Adrenal gland (tissue), 12 donors: ENCODE measurements around the gene COL19A1. TPM values are rescaled to one million over a fixed set of nuclear protein-coding genes. Genes with fewer than 3 reads are reported as not detected.

Experiments
- DNase-seq, 7 donors: peaks; one replicate each; pipeline ENCODE4 v3.0.0-alpha.2; 2019 to 2020
- H3K27ac ChIP-seq, 5 donors: fragments of 200-600 bp; sonication (generic) in 4 of 5; 1 replicate in 3 of 5; 2 replicates in 2 of 5; pipeline versions ENCODE4 v1.5.1 to v1.8.0; 2016 to 2020; ENCODE audit warnings: mild to moderate bottlenecking in 1 of 5
- H3K27me3 ChIP-seq: fragments of 200-600 bp; 2 replicates; pipeline ENCODE4 v1.8.0; 2021
- H3K36me3 ChIP-seq, 2 donors: fragments of 200-600 bp; replicated peaks in 1 of 2; 1 replicate in 1 of 2; 2 replicates in 1 of 2; pipeline versions ENCODE4 v1.5.1 to v1.8.0; 2018 to 2022
- H3K4me1 ChIP-seq, 2 donors: fragments of 200-600 bp; replicated peaks in 1 of 2; 1 replicate in 1 of 2; 2 replicates in 1 of 2; pipeline versions ENCODE4 v1.5.1 to v1.8.0; 2018 to 2021
- H3K4me3 ChIP-seq, 4 donors: fragments of 200-600 bp; sonication (generic) in 3 of 4; one replicate each; pipeline ENCODE4 v1.5.1; 2016 to 2018
- H3K9me3 ChIP-seq, 3 donors: fragments of 200-600 bp; sonication (generic) in 1 of 3; replicated peaks in 1 of 3; 1 replicate in 2 of 3; 2 replicates in 1 of 3; pipeline versions ENCODE4 v1.5.1 to v1.8.0; 2016 to 2021
- CTCF ChIP-seq, 6 experiments: fragments of 450-650 bp in 4 of 6; fragments of 200-600 bp in 2 of 6; sonication (generic) in 1 of 6; IDR thresholded peaks; 1 replicate in 5 of 6; 2 replicates in 1 of 6; pipeline versions ENCODE4 v1.5.1 to v1.8.0; 2016 to 2021; ENCODE audit warnings: antibody characterized with exemption in 6 of 6, mild to moderate bottlenecking in 2 of 6, moderate library complexity in 1 of 6
- POLR2A ChIP-seq, 2 donors: fragments of 450-650 bp; IDR thresholded peaks; one replicate each; pipeline ENCODE4 v1.6.1; 2017; ENCODE audit warnings: antibody characterized with exemption in 2 of 2, mild to moderate bottlenecking in 2 of 2, moderate library complexity in 1 of 2
- WGBS, 4 donors: extraction: QIAGEN DNeasy Blood & Tissue Kit in 2 of 4; methylation state at CpG; one replicate each; pipeline versions ENCODE4 v1.1.5 to v1.1.7; 2013 to 2017; 5-methylcytosine and 5-hydroxymethylcytosine counted together
- intact Hi-C, 2 donors: fragments of 100-400 bp; cut with DNase I; formaldehyde crosslinking; loops; one replicate each; pipeline versions ENCODE4 v1.14.1 to v1.15.0; 2022 to 2023
- polyA plus RNA-seq, 3 donors: library from polyadenylated mRNA; stranded (reverse); fragments of 200-250 nt in 2 of 3; fragments of 350-450 nt in 1 of 3; fragmentation: Illumina TruSeq in 1 of 3; extraction: RNeasy Lipid Tissue Mini Kit (QIAGEN cat#74804) in 1 of 3; gene quantifications; one replicate each; pipeline ENCODE4 v1.2.3, GENCODE V29; 2013 to 2014
- total RNA-seq, 9 donors: library from RNA; depleted of rRNA in 4 of 9; stranded (reverse); fragments of >200 nt in 4 of 9; fragments of 120-200 nt in 1 of 9; fragmentation: NEBNext Ultra II Directional in 1 of 9; extraction: Animal tissue kit (Norgen Biotek cat#: 25700) in 1 of 9; gene quantifications; one replicate each; pipeline versions ENCODE4 v1.1.0 to v1.2.4, GENCODE V29; 2013 to 2023
- donor health status: healthy with polysubstance abuse.
- donor health status: Bipolar disorder and iron deficiency.
- donor health status: DM: yes; HTN: yes; CAD: no.
- donor health status: DM: no; HTN: no; CAD: no.
- donor health status: DM: no; HTN: no; CAD: no.
- donor health status: DM: yes; HTN: yes; CAD: no.

The COL19A1 gene
- total and polyA plus RNA-seq, 12 donors = under 0.01 to 0.32 (median 0.11) TPM; not detected in 5

- 54 to 66% (median 62%) methylated on average over 2 of the region's 2 CpGs for WGBS, 4 donors
- Histone ChIP-seq H3K4me3 (no peak overlapping the region), H3K27ac (no peak overlapping the region), H3K36me3 (no peaks in the 10 kb centered on the region), H3K4me1 (no peaks in the 10 kb centered on the region), H3K27me3 (no peaks in the 10 kb centered on the region), H3K9me3 (no peaks in the 10 kb centered on the region)
- intact Hi-C loops = no loop called here
- DNase-seq = no peak
- TF ChIP-seq POLR2A (IDR thresholded peaks at IDR 0.05) (no peak), CTCF (IDR thresholded peaks at IDR 0.05) (no peak)
These were observed 195.2 kb downstream of the COL19A1 start for GRCh38 chr6:70061546-70061945.

GRCh38 chr6:70062010-70062409, 195.7 kb downstream of the COL19A1 start:
- TF ChIP-seq POLR2A (IDR thresholded peaks at IDR 0.05) = no peak
- TF ChIP-seq CTCF (IDR thresholded peaks at IDR 0.05) = no peak
- 34 to 73% (median 57%) methylated on average over 1 of the region's 1 CpG for WGBS, 4 donors
- no peaks in the 10 kb centered on the region for H3K27me3 ChIP-seq
- H3K4me1 ChIP-seq = no peaks in the 10 kb centered on the region
- intact Hi-C loops = no loop called here
- no peaks in the 10 kb centered on the region for H3K9me3 ChIP-seq
- H3K4me3 ChIP-seq = no peak overlapping the region
- no peaks in the 10 kb centered on the region for H3K36me3 ChIP-seq
- no peak overlapping the region for H3K27ac ChIP-seq
- no peak for DNase-seq

GRCh38 chr6:70072540-70073179, 206.3 kb downstream of the COL19A1 start:
- 45 to 77% (median 59%) methylated on average over 1 of the region's 1 CpG for WGBS, 4 donors
- TF ChIP-seq CTCF (IDR thresholded peaks at IDR 0.05) (no peak), POLR2A (IDR thresholded peaks at IDR 0.05) (no peak)
- Histone ChIP-seq H3K4me1 (no peaks in the 10 kb centered on the region), H3K36me3 (no peaks in the 10 kb centered on the region), H3K27ac (no peak overlapping the region), H3K4me3 (no peak overlapping the region), H3K9me3 (no peaks in the 10 kb centered on the region), H3K27me3 (peaks cover 3% of the 10 kb centered on the region)
- intact Hi-C loops = no loop called here
- no peak for DNase-seq

- Histone ChIP-seq H3K4me3 (no peak overlapping the region), H3K27ac (no peak overlapping the region), H3K27me3 (peaks cover 4% of the 10 kb centered on the region), H3K4me1 (no peaks in the 10 kb centered on the region), H3K36me3 (no peaks in the 10 kb centered on the region), H3K9me3 (no peaks in the 10 kb centered on the region)
- TF ChIP-seq POLR2A (IDR thresholded peaks at IDR 0.05) (no peak), CTCF (IDR thresholded peaks at IDR 0.05) (no peak)
- intact Hi-C loops = no loop called here
- DNase-seq = no peak
These were observed 207.3 kb downstream of the COL19A1 start for GRCh38 chr6:70073637-70074036.
